ENCODE measurements around the gene CCDC40. TPM values are rescaled to one million over a fixed set of nuclear protein-coding genes. Genes with fewer than 3 reads are reported as not detected.

Gene CCDC40
- total and polyA plus RNA-seq, 10 of the 15 experiments (the other 5 are each of a cell fraction or from before 2014, with no cell fraction given), result 0.06 to 0.10 TPM; not detected in 8

GRCh38 chr17:80064696-80065095 is 28.3 kb downstream of the CCDC40 start:
- DNase-seq (ENCODE audit: low read depth, low spot score) (no peak), FAIRE-seq (no peak), ATAC-seq (no peak)
- 22% methylated on average over 8 of the region's 8 CpGs for WGBS (ENCODE audit: insufficient coverage, insufficient replicate concordance, low lambda C conversion rate, missing lambda C conversion rate)
- Histone ChIP-seq H3K4me3 (no peak overlapping the region), H3K27me3 (replicated peaks in 1 of 2; ENCODE audit: control insufficient read depth in 2 of 2, insufficient read depth in 2 of 2, low read length in 1 of 2) (no peaks in the 10 kb centered on the region), H3K36me3 (ENCODE audit: control insufficient read depth in 2 of 2, insufficient read depth in 2 of 2, low read length in 1 of 2) (no peaks in the 10 kb centered on the region), H3K27ac (ENCODE audit: control insufficient read depth, insufficient read depth) (no peak overlapping the region), H2AFZ (ENCODE audit: control insufficient read depth, low read depth, low read length) (no peak overlapping the region), H3K4me1 (ENCODE audit: control insufficient read depth, insufficient read depth, low read length) (no peaks in the 10 kb centered on the region), H3K79me2 (ENCODE audit: control insufficient read depth, insufficient read depth, low read length) (no peaks in the 10 kb centered on the region), H3K4me2 (ENCODE audit: control insufficient read depth, insufficient read depth) (no peak overlapping the region), H4K20me1 (ENCODE audit: control insufficient read depth, insufficient read depth) (no peaks in the 10 kb centered on the region), H3K9ac (ENCODE audit: control insufficient read depth, insufficient read depth, low read length) (no peak overlapping the region), H3K9me3 (replicated peaks; ENCODE audit: control insufficient read depth, insufficient read depth, low read length) (no peaks in the 10 kb centered on the region)
- BruUV-seq (replicated peaks), result no TSS peak
- ChIA-PET CTCF (no interaction called here), POLR2A (no interaction called here), SMC1A (ENCODE audit: uncharacterized antibody, unreplicated experiment) (no interaction called here), RAD21 (ENCODE audit: unreplicated experiment) (no interaction called here)
- TF ChIP-seq SUPT20H (IDR thresholded peaks at IDR 0.05; ENCODE audit: borderline replicate concordance, control insufficient read depth, low read depth, low read length), result no peak
- no peak for TF ChIP-seq ZBTB11 (CRISPR knock-in tag; IDR thresholded peaks at IDR 0.05)
- no peak for TF ChIP-seq KDM1A (IDR thresholded peaks at IDR 0.05; ENCODE audit: borderline replicate concordance)
- intact Hi-C loops (cut with micrococcal nuclease; ENCODE audit: unreplicated experiment) (no loop called here), in situ Hi-C loops (cut with MboI) (no loop called here)
